GM21528 (cell line): ENCODE data around the gene PTPRE.

ENCODE experiments used
- ATAC-seq: cut with Tn5 transposase; IDR thresholded peaks from one replicate; pipeline ENCODE4 v1.9.1; 2021; ENCODE audit warnings: mild to moderate bottlenecking, moderate library complexity; ENCODE audit not compliant: unreplicated experiment, low FRiP score

PTPRE gene

DNA sequence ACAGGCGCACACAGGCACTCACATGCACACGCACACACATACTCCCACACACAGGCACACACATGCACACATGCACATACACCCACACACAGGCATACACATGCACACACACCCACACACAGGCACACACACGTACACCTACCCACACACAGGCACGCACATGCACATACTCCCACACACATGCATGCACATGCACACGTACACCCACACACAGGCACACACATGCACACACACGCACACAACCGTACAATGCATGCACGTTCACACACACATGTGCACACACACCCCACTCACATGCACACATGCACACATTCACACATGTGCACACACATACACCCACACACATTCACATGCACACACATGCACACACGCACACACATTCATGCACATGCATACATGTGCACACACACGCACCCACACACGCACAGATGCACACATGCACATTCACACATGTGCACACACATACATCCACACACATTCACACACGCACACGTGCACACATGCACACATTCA, 160.0 kb downstream of the PTPRE start:
- no peak for ATAC-seq

DNA sequence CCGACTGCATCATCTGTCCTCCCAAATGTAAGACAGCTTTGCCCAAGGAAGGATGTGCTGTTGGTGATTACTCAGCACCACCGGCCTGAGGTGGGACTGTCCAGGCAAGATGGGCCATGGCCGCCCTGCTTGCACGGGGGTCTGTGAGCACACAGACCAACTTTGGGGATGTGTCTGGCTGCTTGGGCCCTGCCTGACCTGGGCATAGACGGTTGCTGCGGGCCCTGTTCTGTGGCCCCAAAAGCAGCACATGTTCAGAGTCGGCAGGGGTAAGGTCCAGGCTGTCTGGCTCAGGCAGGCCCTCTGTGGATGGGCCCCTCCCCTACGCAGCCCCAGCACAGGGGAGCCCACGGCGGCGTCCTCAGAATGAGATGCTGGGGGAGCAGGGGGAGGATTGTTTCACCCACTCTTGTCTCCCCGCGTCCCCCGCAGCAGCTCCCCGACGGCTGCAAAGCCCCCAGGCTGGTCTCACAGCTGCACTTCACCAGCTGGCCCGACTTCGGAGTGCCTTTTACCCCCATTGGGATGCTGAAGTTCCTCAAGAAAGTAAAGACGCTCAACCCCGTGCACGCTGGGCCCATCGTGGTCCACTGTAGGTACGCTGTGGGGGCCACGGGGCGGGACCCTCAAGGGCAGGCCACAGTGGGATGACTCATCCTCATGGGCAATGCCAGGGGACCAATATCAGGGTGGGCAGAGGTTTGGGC, 160.9 kb downstream of the PTPRE start:
- no peak for ATAC-seq

DNA sequence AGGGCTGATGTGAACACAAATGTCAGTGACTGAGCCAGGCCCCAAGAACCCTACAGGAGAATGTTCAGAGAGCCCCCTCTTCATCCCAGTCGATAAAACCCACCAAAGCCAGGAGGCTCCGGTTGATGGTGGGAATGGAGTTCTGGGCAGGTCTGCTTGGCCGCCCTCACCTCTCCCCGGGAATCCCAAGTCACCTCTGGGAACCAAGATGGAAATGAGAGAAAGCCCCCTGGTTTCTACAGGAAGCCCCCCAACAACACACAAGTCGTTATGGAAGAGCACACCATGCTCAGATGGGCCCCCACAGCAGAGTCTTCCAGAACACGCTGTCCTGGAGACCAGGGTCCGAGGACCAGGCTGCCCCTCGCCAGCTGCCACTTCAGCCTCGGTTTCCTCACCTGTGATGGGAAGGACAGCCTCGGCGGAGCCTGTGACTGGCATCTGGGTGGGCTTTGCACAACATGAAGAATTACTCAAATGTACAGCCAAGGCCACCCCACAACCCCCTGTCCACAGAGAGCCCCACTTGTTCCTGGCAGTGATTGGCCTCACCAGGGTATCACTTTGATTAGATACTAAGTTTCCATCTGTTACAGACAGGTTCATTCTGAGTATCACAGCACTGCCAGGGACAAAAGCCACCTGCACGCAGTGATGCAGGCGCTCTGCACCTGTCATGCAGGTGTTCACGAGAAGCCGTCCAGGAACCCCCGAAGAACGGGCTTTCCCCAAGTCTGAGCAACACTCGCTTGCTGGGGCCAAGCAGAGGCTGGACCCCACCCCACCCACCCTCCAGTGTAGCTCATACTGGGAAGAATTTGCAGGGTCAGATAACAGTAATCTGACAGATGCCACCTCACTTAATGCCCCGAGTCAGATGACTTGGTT, 161.7 kb downstream of the PTPRE start:
- no peak for ATAC-seq

DNA sequence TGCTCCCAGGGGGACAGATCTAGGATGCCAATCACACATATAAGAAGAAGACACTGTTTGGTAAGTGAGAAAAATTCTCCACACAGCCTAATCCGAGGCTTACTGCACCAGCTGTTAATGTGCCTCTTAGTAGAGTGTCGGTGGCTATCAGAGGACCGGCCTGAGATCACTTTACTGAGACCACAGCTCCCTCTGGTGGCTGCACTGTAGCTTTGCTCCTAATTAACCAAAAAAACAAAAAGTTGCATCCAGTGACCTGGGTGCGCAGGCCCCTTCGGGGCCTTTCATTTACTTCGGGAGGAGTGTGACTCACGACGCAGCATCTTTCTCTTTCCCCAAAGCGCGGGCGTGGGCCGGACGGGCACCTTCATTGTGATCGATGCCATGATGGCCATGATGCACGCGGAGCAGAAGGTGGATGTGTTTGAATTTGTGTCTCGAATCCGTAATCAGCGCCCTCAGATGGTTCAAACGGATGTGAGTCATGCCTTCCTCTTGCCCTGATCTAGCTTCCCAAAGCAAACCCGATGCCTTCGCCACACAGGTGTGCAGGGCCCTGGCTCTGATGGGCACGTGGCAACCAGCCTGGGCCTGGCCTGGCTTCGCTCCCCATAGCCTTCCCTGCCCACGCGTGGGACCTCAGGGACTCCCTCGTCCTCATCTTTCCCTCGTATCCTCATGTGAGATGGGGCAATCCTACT, 162.6 kb downstream of the PTPRE start:
- no peak for ATAC-seq

DNA sequence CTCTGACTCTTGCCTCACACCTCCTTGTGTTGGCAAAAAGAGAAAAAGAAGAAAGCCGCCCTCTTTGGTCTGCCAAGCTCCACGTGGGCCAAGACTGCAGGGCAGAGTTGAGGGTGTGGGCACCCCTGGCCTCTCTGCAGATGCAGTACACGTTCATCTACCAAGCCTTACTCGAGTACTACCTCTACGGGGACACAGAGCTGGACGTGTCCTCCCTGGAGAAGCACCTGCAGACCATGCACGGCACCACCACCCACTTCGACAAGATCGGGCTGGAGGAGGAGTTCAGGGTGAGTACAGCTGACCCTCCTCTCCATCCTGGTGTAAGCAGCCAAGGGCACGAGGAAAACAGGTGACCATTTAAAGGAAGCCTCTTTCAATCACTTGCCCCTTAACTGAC, 163.3 kb downstream of the PTPRE start:
- no peak for ATAC-seq

DNA sequence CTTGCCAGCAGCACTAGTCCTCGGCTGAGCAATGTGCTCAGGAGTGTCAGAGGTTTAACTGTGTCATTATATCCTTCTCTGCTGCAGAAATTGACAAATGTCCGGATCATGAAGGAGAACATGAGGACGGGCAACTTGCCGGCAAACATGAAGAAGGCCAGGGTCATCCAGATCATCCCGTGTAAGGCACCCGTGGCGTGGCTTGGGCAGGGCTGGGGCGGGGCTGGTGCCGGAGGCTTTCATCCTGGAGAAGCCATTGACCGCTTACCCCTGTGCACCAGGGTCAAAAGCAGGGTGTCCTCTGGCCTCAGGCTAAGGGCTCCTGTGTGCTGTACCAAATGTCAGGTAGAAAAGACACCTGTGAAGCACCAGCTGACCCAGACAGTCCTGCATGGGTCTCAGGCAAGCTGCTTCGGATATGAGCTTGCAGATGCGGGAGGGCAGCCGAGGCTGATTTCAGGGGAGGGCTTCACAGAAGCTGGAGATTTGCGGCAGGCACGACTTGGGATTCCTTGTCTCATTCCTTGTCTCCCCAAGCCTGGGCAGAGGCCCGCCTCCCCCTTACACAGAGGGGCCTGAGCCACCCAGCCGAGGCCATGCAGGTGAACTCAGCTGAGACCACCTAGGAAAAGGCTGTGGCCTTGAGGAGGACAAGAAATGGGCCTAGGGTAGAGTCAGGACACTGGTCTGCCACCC, 164.0 kb downstream of the PTPRE start:
- ATAC-seq = no peak

DNA sequence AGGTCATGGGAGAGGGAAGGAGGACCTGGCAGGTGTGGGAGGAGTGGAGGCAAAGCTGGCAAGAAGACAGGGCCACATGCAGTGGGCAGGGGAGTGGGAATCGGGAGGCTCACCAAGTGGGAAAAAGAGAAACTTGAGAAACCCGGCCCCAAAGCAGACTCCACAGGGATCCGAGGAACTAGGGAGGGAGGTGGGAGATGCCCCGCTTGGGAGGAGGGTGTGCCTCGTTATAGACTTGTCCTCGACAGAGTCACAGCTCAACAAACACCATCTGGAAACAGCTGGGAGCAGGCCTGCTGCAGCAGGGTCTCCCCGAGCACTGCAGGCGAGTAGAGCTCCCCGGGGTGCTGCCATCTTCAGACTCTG, 164.5 kb downstream of the PTPRE start:
- no peak for ATAC-seq

DNA sequence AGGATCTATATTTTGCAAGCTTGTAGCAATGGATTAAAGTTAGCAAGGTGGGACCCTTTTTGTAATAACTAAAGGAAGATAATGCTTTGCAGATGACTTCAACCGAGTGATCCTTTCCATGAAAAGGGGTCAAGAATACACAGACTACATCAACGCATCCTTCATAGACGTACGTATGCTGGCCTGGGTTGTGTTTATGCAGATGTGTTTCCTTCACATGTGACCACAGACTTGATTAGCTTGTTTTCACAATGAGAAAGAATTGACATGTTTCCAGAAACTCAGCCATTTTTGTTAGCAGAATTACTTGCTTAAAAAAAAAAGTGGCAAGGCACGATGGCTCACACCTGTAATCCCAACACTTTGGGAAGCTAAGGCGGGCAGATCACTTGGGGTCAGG, 165.1 kb downstream of the PTPRE start:
- ATAC-seq = no peak

DNA sequence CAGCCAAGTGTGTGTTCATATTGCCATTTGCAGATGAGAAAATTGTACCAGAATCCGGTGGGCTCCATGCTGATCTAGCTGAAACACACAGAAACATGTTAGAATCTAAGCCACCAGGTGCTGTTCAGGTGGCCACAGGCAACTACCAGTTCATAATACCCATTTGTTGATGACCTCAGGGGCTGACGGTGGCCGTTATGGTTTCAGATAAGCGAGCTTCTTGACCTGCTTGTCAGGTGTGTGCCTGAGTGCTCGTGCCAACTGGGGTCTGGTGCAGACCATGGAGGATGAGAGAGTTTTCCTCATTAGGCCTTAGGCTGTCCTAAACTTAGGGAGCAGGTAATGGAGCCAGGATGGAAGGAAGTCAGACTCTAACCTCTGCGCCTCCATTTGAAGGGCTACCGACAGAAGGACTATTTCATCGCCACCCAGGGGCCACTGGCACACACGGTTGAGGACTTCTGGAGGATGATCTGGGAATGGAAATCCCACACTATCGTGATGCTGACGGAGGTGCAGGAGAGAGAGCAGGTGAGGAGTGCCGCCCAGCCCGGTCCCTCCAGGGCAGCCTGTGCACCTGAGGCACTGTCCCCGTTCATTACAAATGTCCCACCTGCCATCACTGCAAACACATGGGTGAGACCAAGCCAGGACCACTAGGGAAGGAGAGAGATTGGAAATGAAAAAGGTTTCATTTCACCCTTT, 166.2 kb downstream of the PTPRE start:
- no peak for ATAC-seq

DNA sequence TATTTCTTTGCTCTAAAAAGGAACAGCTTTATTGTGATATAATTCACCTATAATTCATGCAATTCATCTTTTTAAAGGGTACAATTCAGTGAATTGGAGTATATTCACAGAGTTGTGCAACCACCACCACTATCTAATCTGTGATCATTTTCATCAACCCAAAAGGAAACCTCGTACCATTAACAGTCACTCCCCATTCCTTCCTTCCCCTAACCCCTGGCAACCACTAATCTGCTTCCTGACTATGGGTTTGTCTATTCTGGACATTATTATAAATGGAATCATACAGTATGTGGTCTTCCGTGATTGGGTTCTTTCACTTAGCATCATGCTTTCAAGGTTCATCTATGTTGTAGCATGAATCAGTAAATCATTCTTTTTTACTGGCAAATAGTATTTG, 167.0 kb downstream of the PTPRE start:
- no peak for ATAC-seq

DNA sequence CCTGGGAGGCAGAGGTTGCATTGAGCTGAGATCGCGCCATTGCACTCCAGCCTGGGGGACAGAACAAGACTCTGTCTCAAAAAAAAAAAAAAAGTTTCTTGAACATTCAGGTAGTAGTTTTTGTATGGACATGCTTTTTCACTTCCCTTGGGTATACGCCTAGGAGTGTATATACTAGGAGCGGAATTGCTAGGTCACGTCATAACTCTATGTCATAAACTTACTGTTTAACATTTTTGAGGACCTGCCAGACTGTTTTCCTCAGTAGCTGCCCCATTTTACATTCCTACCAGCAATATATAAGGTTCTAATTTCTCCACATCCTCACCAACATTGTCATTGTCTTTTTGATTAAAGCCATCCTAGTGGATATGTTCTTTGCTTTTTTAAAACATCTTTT, 167.7 kb downstream of the PTPRE start:
- no peak for ATAC-seq

DNA sequence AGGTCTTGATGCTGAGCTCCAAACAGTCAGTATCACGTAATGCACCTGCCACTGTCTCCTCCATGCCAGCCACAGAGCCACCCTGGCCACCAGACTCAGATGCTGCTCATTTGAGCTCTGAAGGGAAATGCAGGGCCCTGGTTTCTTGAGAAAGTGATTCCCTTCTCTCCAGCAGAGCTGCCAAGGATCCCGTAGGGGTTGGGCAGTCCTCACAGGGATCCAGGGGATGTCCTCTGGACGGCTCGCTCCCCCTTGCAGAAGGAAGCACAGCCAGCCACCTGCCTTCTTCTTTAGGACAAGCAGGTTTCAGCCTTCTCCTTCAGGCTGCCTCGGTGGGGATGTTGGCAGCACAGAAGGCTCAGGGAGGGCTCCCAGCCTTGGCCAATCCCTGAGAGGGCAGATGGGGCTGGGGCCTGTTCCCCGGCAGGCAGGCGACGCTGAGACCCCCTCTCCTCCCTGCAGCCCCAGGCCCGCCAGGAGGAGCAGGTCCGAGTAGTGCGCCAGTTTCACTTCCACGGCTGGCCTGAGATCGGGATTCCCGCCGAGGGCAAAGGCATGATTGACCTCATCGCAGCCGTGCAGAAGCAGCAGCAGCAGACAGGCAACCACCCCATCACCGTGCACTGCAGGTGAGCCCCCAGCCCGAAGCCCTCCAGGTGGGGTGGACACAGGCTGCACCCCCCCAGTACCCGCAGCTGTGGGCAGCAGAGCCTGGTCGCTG, 170.4 kb downstream of the PTPRE start:
- no peak for ATAC-seq

DNA sequence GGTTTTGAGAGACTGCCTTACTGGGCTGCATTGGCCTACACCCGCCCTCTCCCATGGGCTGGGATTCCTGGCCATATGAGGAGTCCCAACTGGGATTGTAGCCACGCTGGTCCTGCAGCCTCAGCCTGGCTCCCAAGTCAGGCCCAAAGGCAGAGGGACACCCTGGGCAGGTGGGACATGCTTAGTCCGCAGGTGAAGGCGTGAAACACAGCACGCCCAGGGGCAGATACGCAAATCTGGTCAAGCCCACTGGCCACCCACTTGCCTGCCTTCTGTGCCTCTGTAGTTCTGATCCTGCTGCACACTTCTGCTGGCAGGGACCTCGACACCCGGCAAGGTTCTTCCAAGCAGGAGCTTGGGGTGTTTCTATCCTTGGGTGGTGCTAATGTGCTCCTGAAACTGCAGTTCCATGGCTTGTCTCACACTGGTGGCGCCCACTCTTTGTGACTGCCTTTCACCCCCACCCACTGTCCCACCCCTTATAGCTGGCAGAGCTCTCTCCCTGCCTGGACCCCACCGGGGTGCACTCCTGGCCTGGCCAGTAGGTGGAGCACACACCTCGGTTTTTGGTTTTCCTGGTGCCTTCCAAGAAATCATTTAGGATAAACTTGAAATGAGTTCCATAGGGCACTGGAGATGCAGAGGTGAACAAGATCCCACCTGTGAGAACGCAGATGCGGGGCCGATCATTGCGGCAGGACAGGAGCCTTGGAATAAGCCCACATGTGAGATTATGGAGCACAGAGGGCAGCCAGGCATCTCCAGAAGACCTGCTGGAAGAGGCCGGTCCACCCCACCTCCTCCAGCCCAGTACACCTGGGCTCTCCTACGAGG, 171.4 kb downstream of the PTPRE start:
- ATAC-seq = no peak

DNA sequence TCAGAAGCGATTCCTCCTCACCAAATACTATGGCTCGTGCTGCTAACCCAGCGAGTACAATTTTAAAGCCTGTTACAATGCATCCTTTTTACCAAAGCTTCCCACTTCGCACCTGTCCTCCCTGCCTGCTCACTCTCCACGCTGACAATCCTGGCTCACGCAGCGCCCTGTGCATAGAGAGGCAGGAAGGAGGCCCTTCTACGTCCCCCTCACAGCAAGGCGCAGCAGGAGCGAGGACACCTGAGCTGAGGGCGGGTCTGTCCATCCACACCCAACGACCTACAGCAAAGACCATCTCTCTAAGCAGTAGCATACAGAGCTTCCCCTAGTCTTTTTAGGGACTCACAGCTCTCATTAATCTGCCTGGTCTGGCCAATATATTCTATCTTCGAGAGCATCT, 173.3 kb downstream of the PTPRE start:
- ATAC-seq = no peak

DNA sequence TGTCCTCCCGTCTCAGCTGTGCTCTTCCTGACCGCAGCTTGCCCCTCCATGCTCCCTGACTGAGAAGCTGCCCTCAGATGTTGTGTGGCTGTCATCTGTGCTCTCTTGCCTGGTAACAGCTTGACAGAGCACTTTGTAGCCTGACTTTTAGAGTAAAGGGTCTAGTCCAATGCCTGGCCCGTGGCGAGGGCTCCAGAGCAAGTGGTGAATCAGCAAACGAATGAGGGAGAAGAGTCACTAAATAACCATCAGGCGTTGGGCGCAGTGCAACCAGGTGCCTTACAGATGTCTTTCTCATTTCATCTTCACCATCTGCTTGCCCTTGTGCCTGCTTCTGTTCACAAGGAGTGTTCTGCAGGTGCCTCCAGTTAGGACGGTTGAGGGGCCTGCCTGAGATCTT, 173.7 kb downstream of the PTPRE start:
- no peak for ATAC-seq

DNA sequence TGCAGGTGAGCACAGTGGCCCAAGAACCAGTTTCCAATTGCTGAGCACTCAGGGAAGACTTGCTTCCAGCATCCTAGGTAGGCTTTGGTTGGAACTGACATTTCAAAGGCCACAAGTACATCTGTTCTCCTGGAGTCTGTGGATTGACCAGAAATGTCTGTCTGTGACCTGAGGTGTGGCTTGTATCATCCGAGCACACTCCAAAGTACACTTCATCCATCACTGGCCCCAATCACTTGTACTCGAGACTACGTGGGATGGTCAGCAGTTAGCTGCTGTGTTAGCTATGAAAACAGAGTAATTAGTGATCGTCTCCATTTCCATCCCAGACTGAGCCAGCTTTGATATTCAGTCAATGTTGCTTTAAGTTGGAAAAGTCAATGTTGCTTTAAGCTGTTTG, 174.3 kb downstream of the PTPRE start:
- ATAC-seq = no peak

DNA sequence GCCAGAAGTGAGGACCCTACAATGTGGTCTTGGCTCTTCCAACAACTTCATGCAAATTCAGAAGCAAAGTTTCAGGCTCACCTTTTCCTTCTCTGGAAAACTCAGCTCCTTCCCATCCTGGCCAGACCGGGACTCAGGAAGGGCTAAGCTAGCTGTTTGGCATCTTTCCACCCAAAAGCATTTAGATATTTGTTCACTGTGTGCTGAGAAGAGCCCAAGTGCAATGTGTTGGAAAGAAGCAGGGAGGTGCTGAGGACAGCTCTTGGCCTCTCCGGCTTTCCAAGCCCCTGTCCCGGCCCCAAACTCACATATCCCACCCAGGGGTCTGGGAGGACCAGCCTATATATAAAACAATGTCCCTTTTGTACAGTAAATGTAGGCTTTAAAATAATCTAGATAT, 174.8 kb downstream of the PTPRE start:
- ATAC-seq = no peak

DNA sequence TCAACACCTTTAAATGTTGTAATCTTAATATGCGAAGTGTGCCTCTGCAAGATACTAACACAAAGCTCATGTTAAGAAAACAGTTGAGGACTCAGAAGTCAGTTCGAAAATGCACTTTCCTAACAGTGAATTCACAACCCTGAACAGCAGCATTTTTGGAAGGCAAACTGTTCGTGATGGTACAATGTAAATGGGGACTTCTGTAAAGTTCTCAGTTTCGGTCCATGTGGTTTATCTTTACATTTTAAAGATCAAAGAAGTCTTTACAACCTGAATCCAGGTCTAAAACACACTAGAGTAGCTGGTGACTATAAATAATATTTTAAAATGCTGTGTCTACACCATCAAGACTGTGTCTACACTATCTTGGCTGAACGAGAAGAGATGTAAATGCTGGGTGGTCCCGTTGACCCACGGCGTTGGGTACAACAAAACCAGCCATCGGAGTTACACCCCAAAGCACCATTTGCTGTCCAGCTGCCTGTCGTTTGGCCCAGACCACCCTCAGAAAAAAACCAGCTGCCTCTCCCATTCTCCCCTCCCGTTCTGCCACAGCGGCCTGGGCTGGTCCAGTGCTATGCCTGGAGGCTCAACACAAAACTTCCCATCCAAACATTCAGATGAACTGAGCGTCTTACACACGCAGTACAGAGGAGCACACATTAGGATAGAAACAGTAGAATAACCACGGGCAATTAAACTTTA, 176.4 kb downstream of the PTPRE start:
- no peak for ATAC-seq
